ENCODE measurements around the gene LAPTM5. TPM values are rescaled to one million over a fixed set of nuclear protein-coding genes. Genes with fewer than 3 reads are reported as not detected.

LAPTM5 gene
- total RNA-seq, 1 experiment from 2014 or later = 0.15 TPM

GRCh38 chr1:30737357-30738039, 20.1 kb downstream of the LAPTM5 start:
- Histone ChIP-seq H3K56ac (ENCODE audit: insufficient read length, low read depth, low read length) (no peak overlapping the region), H2BK12ac (ENCODE audit: insufficient read length, low read depth, low read length) (no peak overlapping the region), H3T11ph (ENCODE audit: low read length) (no peak overlapping the region), H3K9me3 (ENCODE audit: control insufficient read depth, low read depth, low read length) (no peaks in the 10 kb centered on the region), H3K4me1 (ENCODE audit: insufficient read depth, low read length) (peaks cover 3% of the 10 kb centered on the region; the same call in 1 of the 2 replicates), H3K4me2 (ENCODE audit: insufficient read depth, insufficient read length, low read length) (no peak overlapping the region), H2AK5ac (ENCODE audit: insufficient read length, low read length) (no peak overlapping the region), H4K91ac (ENCODE audit: insufficient read length, low read depth, low read length) (no peak overlapping the region), H2BK15ac (ENCODE audit: low read depth, low read length) (no peak overlapping the region), H3K18ac (ENCODE audit: insufficient read length, low read depth, low read length) (no peak overlapping the region), H2BK20ac (ENCODE audit: low read depth, low read length, poor library complexity, severe bottlenecking) (no peak overlapping the region), H3K79me1 (ENCODE audit: insufficient read depth, low read depth, low read length, poor library complexity, severe bottlenecking) (no peaks in the 10 kb centered on the region), H3K14ac (ENCODE audit: insufficient read depth, low read length) (no peak overlapping the region; the same call in 1 of the 2 replicates), H3K4ac (ENCODE audit: low read depth, low read length) (no peak overlapping the region), H4K8ac (replicated peaks; ENCODE audit: insufficient read length, low read depth, low read length) (no peak overlapping the region), H3K27me3 (ENCODE audit: insufficient read depth, low read length) (no peaks in the 10 kb centered on the region), H3K23me2 (ENCODE audit: insufficient read length, low read depth, low read length, poor library complexity, severe bottlenecking) (no peaks in the 10 kb centered on the region), H3K27ac (ENCODE audit: insufficient read length, low read depth, low read length) (no peak overlapping the region), H3K9ac (ENCODE audit: extremely low read depth, insufficient read length, low read length) (no peak overlapping the region), H2AFZ (ENCODE audit: low read length) (no peak overlapping the region), H3K79me2 (ENCODE audit: insufficient read depth, low read length) (no peaks in the 10 kb centered on the region), H2BK120ac (ENCODE audit: low read depth, low read length, poor library complexity, severe bottlenecking) (no peak overlapping the region), H4K20me1 (ENCODE audit: control insufficient read depth, insufficient read depth, insufficient read length) (no peaks in the 10 kb centered on the region), H2BK5ac (ENCODE audit: insufficient read length, low read length) (no peak overlapping the region), H4K5ac (ENCODE audit: insufficient read length, low read depth, low read length) (no peak overlapping the region), H3K23ac (ENCODE audit: insufficient read length, low read depth, low read length) (no peak overlapping the region)
- Mint-ChIP-seq H3K27ac (no peak overlapping the region; a peak in 1 of 7 replicates), H3K4me1 (peaks cover 30 to 31% of the 10 kb centered on the region in 2 experiments), H3K9me3 (no peaks in the 10 kb centered on the region), H3K27me3 (ENCODE audit: low read depth) (peaks cover 3% of the 10 kb centered on the region; the same call in 1 of the 2 replicates), H3K4me3 (no peak overlapping the region), H3K36me3 (ENCODE audit: insufficient read depth in 1 of 3, low read depth in 3 of 3) (no peaks in the 10 kb centered on the region; a peak in 1 of 7 replicates)
- no CpG with 5 or more reads among the region's 14 CpGs for WGBS (ENCODE audit: extremely low coverage, insufficient read length, low lambda C conversion rate)
- no peak for DNase-seq
- TF ChIP-seq CTCF (conservative IDR thresholded peaks at IDR 0.05) = no peak
